Endometrial microvascular endothelial cells (primary cell): ENCODE results near the gene COMMD10. TPM values are rescaled to one million over a fixed set of nuclear protein-coding genes. Genes with fewer than 3 reads are reported as not detected.

Source experiments
- in situ Hi-C: cut with HindIII; loops from 2 replicates; pipeline ENCODE4 v1.10.0; 2017; ENCODE audit warnings: low sequenced_read_pairs, low pct_unique_long_range_greater_than_20kb; ENCODE audit errors: inconsistent ontology term
- total RNA-seq: library from RNA; depleted of rRNA; stranded (reverse); fragments of >200 nt; gene quantifications from one replicate; pipeline ENCODE4 v1.2.3, GENCODE V29; 2015; ENCODE audit errors: inconsistent ontology term

Gene COMMD10
- total RNA-seq, 1 donor from 2014 or later, result 46.5 TPM

- in situ Hi-C loops, result no loop called here
Observed at GRCh38 chr5:116313366-116313765, 228.5 kb downstream of the COMMD10 start.

GRCh38 chr5:116315531-116315930, 230.7 kb downstream of the COMMD10 start:
- in situ Hi-C loops, result no loop called here

GRCh38 chr5:116318091-116318854, 233.4 kb downstream of the COMMD10 start:
- in situ Hi-C loops, result no loop called here

- in situ Hi-C loops, result no loop called here
Observed at GRCh38 chr5:116320486-116320885, 235.7 kb downstream of the COMMD10 start.

- in situ Hi-C loops, result no loop called here
Observed at GRCh38 chr5:116329503-116329902, 244.7 kb downstream of the COMMD10 start.

- in situ Hi-C loops, result no loop called here
Observed at GRCh38 chr5:116340799-116341198, 256.0 kb downstream of the COMMD10 start.

Other genes with a start within 250 kb of the COMMD10 start
- gene ATG12, start 243.5 kb upstream of the COMMD10 start, total RNA-seq, result 28.9 TPM
- 47.9 TPM for gene AP3S1, start 243.1 kb upstream of the COMMD10 start, total RNA-seq
- not detected for gene LVRN, start 122.5 kb upstream of the COMMD10 start, total RNA-seq
- not detected for gene ARL14EPL, start 52.6 kb upstream of the COMMD10 start, total RNA-seq